Measurements from ENCODE around the gene HMCES. TPM values are rescaled to one million over a fixed set of nuclear protein-coding genes. Genes with fewer than 3 reads are reported as not detected.

Gene HMCES
- total and polyA plus RNA-seq, 12 donors, result 24.1 to 56.1 (median 43.2) TPM

GRCh38 chr3:129317014-129317771 lies 38.5 kb downstream of the HMCES start:
- Histone ChIP-seq H3K4me3 (peak overlapping the region in 9 of 10 donors; percentile 69 to 99 (median 95)), H3K27me3 (no peaks in the 10 kb centered on the region), H3K9me3 (no peaks in the 10 kb centered on the region), H3K4me1 (peaks cover 6 to 31% (median 20%) of the 10 kb centered on the region in 9 donors), H3K27ac (peak overlapping the region; percentile 86 to 98 (median 93)), H3K36me3 (peaks cover 0 to 26% (median 0%) of the 10 kb centered on the region in 9 donors)
- ATAC-seq, result peak in 1 of 8 donors; percentile 1
- intact Hi-C loops (cut with DNase I), result loop anchor here in 1 of 10 donors (2.0 to 10.0 kb wide), 2 partner anchors 38 to 342 kb away; partner anchors contain the start of gene HMCES
- no peak for TF ChIP-seq CTCF (IDR thresholded peaks at IDR 0.05)
- WGBS, 2 donors, result 38 to 40% methylated on average over 15 of the region's 15 CpGs
- DNase-seq, result no peak

- Histone ChIP-seq H3K27ac (no peak overlapping the region), H3K36me3 (peaks cover 0 to 32% (median 0%) of the 10 kb centered on the region in 9 donors), H3K4me1 (peaks cover 6 to 31% (median 20%) of the 10 kb centered on the region in 9 donors), H3K27me3 (no peaks in the 10 kb centered on the region), H3K4me3 (no peak overlapping the region), H3K9me3 (no peaks in the 10 kb centered on the region)
- WGBS, 2 donors, result 65 to 71% methylated on average over 5 of the region's 5 CpGs
- DNase-seq (no peak), ATAC-seq (no peak)
- intact Hi-C loops (cut with DNase I), result loop anchor here in 1 of 10 donors (2.0 to 10.0 kb wide), 2 partner anchors 39 to 343 kb away; partner anchors contain the start of gene HMCES
- TF ChIP-seq CTCF (IDR thresholded peaks at IDR 0.05), result no peak
Observed at GRCh38 chr3:129317848-129318247, 39.2 kb downstream of the HMCES start.

GRCh38 chr3:129318921-129319320 lies 40.3 kb downstream of the HMCES start:
- intact Hi-C loops (cut with DNase I), result loop anchor here in 1 of 10 donors (10.0 kb wide), 1 partner anchor 344 kb away; no protein-coding TSS in a partner anchor
- Histone ChIP-seq H3K9me3 (no peaks in the 10 kb centered on the region), H3K27me3 (no peaks in the 10 kb centered on the region), H3K36me3 (peaks cover 0 to 41% (median 0%) of the 10 kb centered on the region in 9 donors), H3K4me3 (no peak overlapping the region), H3K27ac (no peak overlapping the region), H3K4me1 (peaks cover 6 to 24% (median 15%) of the 10 kb centered on the region in 9 donors)
- ATAC-seq, result no peak
- no peak for TF ChIP-seq CTCF (IDR thresholded peaks at IDR 0.05)
- 95% methylated on average over 15 of the region's 15 CpGs for WGBS, 2 donors
- DNase-seq, result no peak

GRCh38 chr3:129320261-129320660 lies 41.6 kb downstream of the HMCES start:
- Histone ChIP-seq H3K27me3 (no peaks in the 10 kb centered on the region), H3K4me3 (no peak overlapping the region), H3K36me3 (peaks cover 0 to 51% (median 0%) of the 10 kb centered on the region in 9 donors), H3K4me1 (peaks cover 0 to 17% (median 9%) of the 10 kb centered on the region in 9 donors), H3K9me3 (no peaks in the 10 kb centered on the region), H3K27ac (no peak overlapping the region)
- intact Hi-C loops (cut with DNase I), result no loop called here
- ATAC-seq (no peak), DNase-seq (no peak)
- WGBS, 2 donors, result 94 to 96% methylated on average over 8 of the region's 8 CpGs
- TF ChIP-seq CTCF (IDR thresholded peaks at IDR 0.05), result no peak
